Type B pancreatic cell (in vitro differentiated cells): ENCODE results near the gene KCNAB1. TPM values are rescaled to one million over a fixed set of nuclear protein-coding genes. Genes with fewer than 3 reads are reported as not detected.

ENCODE experiments used
- DNase-seq: peaks from one replicate; pipeline ENCODE4 v3.0.0; 2021; ENCODE audit warnings: mixed read lengths; ENCODE audit not compliant: unreplicated experiment; ENCODE audit errors: extremely low spot score
- H3K27ac Mint-ChIP-seq: 2 replicates; pipeline ENCODE4 v1.8.0; 2021; ENCODE audit warnings: mild to moderate bottlenecking, mixed read lengths
- H3K27me3 Mint-ChIP-seq: 2 replicates; pipeline ENCODE4 v1.8.0; 2021; ENCODE audit warnings: mixed read lengths
- H3K36me3 Mint-ChIP-seq: 2 replicates; pipeline ENCODE4 v1.8.0; 2021; ENCODE audit warnings: mixed read lengths
- H3K4me1 Mint-ChIP-seq: one replicate; pipeline ENCODE4 v1.8.0; 2021; ENCODE audit warnings: mixed read lengths; ENCODE audit not compliant: unreplicated experiment
- H3K4me3 Mint-ChIP-seq: 2 replicates; pipeline ENCODE4 v1.8.0; 2021; ENCODE audit warnings: mild to moderate bottlenecking, mixed read lengths
- H3K9me3 Mint-ChIP-seq: 2 replicates; pipeline ENCODE4 v1.8.0; 2021; ENCODE audit warnings: mixed read lengths
- CTCF ChIP-seq: fragments of 200-600 bp; sonication (generic); conservative IDR thresholded peaks from 2 replicates; pipeline ENCODE4 v1.5.0; 2021; ENCODE audit warnings: antibody characterized with exemption, mild to moderate bottlenecking
- total RNA-seq: library from RNA; stranded (reverse); gene quantifications from 2 replicates; pipeline ENCODE4 v1.2.1, GENCODE V29; 2021; ENCODE audit warnings: low replicate concordance

Gene KCNAB1
- total RNA-seq, 1 donor from 2014 or later, result 6.1 TPM

GRCh38 chr3:156553705-156554356 lies 433.5 kb downstream of the KCNAB1 start:
- DNase-seq, result no peak
- H3K27ac Mint-ChIP-seq, result peak overlapping the region; percentile 91
- peaks cover 30% of the 10 kb centered on the region for H3K4me1 Mint-ChIP-seq
- TF ChIP-seq CTCF, result no peak
- H3K27me3 Mint-ChIP-seq, result peaks cover 3% of the 10 kb centered on the region
- peak overlapping the region; percentile 93 for H3K4me3 Mint-ChIP-seq
- no peaks in the 10 kb centered on the region for H3K9me3 Mint-ChIP-seq
- peaks cover 31% of the 10 kb centered on the region for H3K36me3 Mint-ChIP-seq

- Mint-ChIP-seq H3K4me1 (peaks cover 30% of the 10 kb centered on the region), H3K27ac (peak overlapping the region; percentile 91), H3K27me3 (peaks cover 3% of the 10 kb centered on the region), H3K4me3 (peak overlapping the region; percentile 93), H3K9me3 (no peaks in the 10 kb centered on the region), H3K36me3 (peaks cover 30% of the 10 kb centered on the region)
- DNase-seq, result no peak
- TF ChIP-seq CTCF, result no peak
Observed at GRCh38 chr3:156554515-156554841, 434.1 kb downstream of the KCNAB1 start.

GRCh38 chr3:156554842-156555687 lies 434.7 kb downstream of the KCNAB1 start, which contains the start of gene SSR3:
Gene SSR3 (minus strand): TSS chr3:156555117. CDS start chr3:156555089, 28 bp downstream.
- peak within 1 kb of the TSS; percentile 93 for H3K4me3 Mint-ChIP-seq
- peaks cover 30% of the 10 kb centered on the region for H3K36me3 Mint-ChIP-seq
- H3K27ac Mint-ChIP-seq, result peak within 1 kb of the TSS; percentile 91
- H3K27me3 Mint-ChIP-seq, result peaks cover 3% of the 10 kb centered on the region
- peak; percentile 99 for DNase-seq
- TF ChIP-seq CTCF, result peak; percentile 74
- no peaks in the 10 kb centered on the region for H3K9me3 Mint-ChIP-seq
- H3K4me1 Mint-ChIP-seq, result peaks cover 30% of the 10 kb centered on the region

GRCh38 chr3:156558389-156558788 lies 438.0 kb downstream of the KCNAB1 start:
- Mint-ChIP-seq H3K9me3 (no peaks in the 10 kb centered on the region), H3K4me3 (no peak overlapping the region), H3K27me3 (peaks cover 4% of the 10 kb centered on the region), H3K27ac (peak overlapping the region; percentile 63), H3K4me1 (peaks cover 4% of the 10 kb centered on the region), H3K36me3 (peaks cover 5% of the 10 kb centered on the region)
- DNase-seq, result no peak
- no peak for TF ChIP-seq CTCF

GRCh38 chr3:156559321-156559720 lies 438.9 kb downstream of the KCNAB1 start:
- peaks cover 4% of the 10 kb centered on the region for H3K4me1 Mint-ChIP-seq
- TF ChIP-seq CTCF, result no peak
- no peak overlapping the region for H3K4me3 Mint-ChIP-seq
- DNase-seq, result no peak
- no peaks in the 10 kb centered on the region for H3K9me3 Mint-ChIP-seq
- no peaks in the 10 kb centered on the region for H3K36me3 Mint-ChIP-seq
- H3K27me3 Mint-ChIP-seq, result peaks cover 8% of the 10 kb centered on the region
- no peak overlapping the region for H3K27ac Mint-ChIP-seq
